Measurements from ENCODE around the gene RBM48.
"Not testable (repeated sequence)": the region's sequence is repeated elsewhere in the genome, so short reads cannot be mapped to it uniquely, and the experiment has no call there.

DNA sequence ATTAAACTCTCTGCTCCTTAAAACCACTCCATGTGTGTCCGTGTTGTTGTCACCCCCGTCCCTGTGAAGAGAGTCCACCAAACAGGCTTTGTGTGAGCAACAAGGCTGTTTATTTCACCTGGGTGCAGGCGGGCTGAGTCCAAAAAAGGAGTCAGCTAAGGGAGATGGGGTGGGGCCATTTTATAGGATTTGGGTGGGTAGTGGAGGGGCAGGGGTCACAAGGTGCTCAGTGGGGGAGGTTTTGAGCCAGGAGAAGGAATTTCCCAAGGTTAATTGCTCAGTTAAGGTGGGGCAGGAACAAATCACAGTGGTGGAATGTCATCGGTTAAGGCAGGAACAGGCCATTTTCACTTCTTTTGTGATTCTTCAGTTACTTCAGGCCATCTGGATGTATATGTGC, 49.4 kb upstream of the RBM48 start:
- not testable (repeated sequence) for TF ChIP-seq ZNF274 (IDR thresholded peaks at IDR 0.05; ENCODE audit: low read length); ZNF274 (tag by site-specific recombination; IDR thresholded peaks at IDR 0.05; ENCODE audit: borderline replicate concordance); ZNF837 (tag by site-specific recombination; IDR thresholded peaks at IDR 0.05); ZNF140 (tag by site-specific recombination; IDR thresholded peaks at IDR 0.05)
- TF ChIP-seq, protein P1, sequence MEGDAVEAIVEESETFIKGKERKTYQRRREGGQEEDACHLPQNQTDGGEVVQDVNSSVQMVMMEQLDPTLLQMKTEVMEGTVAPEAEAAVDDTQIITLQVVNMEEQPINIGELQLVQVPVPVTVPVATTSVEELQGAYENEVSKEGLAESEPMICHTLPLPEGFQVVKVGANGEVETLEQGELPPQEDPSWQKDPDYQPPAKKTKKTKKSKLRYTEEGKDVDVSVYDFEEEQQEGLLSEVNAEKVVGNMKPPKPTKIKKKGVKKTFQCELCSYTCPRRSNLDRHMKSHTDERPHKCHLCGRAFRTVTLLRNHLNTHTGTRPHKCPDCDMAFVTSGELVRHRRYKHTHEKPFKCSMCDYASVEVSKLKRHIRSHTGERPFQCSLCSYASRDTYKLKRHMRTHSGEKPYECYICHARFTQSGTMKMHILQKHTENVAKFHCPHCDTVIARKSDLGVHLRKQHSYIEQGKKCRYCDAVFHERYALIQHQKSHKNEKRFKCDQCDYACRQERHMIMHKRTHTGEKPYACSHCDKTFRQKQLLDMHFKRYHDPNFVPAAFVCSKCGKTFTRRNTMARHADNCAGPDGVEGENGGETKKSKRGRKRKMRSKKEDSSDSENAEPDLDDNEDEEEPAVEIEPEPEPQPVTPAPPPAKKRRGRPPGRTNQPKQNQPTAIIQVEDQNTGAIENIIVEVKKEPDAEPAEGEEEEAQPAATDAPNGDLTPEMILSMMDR (tag by site-specific recombination; IDR thresholded peaks at IDR 0.05): not testable (repeated sequence)
